Measurements from ENCODE around the gene ZNF408. TPM values are rescaled to one million over a fixed set of nuclear protein-coding genes. Genes with fewer than 3 reads are reported as not detected.

Gene ZNF408
- total and polyA plus RNA-seq, 2 of the 13 experiments (the other 11 are each of a cell fraction or from before 2014, with no cell fraction given) = 11.2 to 12.5 TPM

DNA sequence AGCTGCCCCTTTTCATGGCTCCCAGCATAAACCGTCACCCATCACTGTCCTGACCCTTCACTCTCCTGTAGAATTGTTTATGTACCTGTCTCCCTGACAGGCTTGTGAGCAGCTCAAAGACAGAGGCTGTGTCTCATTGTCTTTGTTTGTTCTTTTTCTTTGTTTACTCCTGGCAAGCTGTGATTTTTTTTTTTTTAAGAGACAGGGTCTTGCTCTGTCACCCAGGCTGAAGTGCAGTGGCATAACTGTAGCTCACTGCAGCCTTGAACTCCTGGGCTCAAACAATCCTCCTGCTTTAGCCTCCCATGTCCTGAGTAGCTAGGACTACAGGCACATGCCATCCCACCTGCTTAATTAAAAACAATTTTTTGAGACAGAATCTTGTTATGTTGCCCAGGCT is 10.1 kb upstream of the ZNF408 start (continued):
- TF ChIP-seq, protein P1, sequence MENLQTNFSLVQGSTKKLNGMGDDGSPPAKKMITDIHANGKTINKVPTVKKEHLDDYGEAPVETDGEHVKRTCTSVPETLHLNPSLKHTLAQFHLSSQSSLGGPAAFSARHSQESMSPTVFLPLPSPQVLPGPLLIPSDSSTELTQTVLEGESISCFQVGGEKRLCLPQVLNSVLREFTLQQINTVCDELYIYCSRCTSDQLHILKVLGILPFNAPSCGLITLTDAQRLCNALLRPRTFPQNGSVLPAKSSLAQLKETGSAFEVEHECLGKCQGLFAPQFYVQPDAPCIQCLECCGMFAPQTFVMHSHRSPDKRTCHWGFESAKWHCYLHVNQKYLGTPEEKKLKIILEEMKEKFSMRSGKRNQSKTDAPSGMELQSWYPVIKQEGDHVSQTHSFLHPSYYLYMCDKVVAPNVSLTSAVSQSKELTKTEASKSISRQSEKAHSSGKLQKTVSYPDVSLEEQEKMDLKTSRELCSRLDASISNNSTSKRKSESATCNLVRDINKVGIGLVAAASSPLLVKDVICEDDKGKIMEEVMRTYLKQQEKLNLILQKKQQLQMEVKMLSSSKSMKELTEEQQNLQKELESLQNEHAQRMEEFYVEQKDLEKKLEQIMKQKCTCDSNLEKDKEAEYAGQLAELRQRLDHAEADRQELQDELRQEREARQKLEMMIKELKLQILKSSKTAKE (CRISPR knock-in tag; IDR thresholded peaks at IDR 0.05; ENCODE audit: borderline replicate concordance) = 0 out of 2 replicates have a peak, but pooled peaks have one; percentile 26
- TF ChIP-seq ZMYM3 (CRISPR knock-in tag; IDR thresholded peaks at IDR 0.05) (peak; percentile 79), TBX3 (IDR thresholded peaks at IDR 0.05; ENCODE audit: borderline replicate concordance) (no peak), ZNF251 (CRISPR knock-in tag; IDR thresholded peaks at IDR 0.05) (no peak), ZFP90 (CRISPR knock-in tag; IDR thresholded peaks at IDR 0.05; ENCODE audit: borderline replicate concordance) (no peak), ZNF282 (IDR thresholded peaks at IDR 0.05; ENCODE audit: partially characterized antibody) (no peak), SOX5 (CRISPR knock-in tag; IDR thresholded peaks at IDR 0.05; ENCODE audit: borderline replicate concordance) (peak; percentile 84), CAMTA2 (CRISPR knock-in tag; IDR thresholded peaks at IDR 0.05; ENCODE audit: borderline replicate concordance) (no peak), TBX2 (CRISPR knock-in tag; IDR thresholded peaks at IDR 0.05; ENCODE audit: borderline replicate concordance) (peak; percentile 52; the same call in 1 of the 2 replicates), SOX6 (IDR thresholded peaks at IDR 0.05) (no peak), SOX6 (CRISPR knock-in tag; IDR thresholded peaks at IDR 0.05) (peak; percentile 88), FOXA3 (CRISPR knock-in tag; IDR thresholded peaks at IDR 0.05) (peak; percentile 69), ZNF292 (CRISPR knock-in tag; IDR thresholded peaks at IDR 0.05; ENCODE audit: borderline replicate concordance, low read depth) (0 out of 2 replicates have a peak, but pooled peaks have one; percentile 31), KMT2A (CRISPR knock-in tag; IDR thresholded peaks at IDR 0.05) (no peak), FOXA1 (IDR thresholded peaks at IDR 0.05) (peak; percentile 37; the same call in 1 of the 2 replicates), FOXA1 (CRISPR knock-in tag; IDR thresholded peaks at IDR 0.05) (0 out of 2 replicates have a peak, but pooled peaks have one; percentile 29), HDAC1 (CRISPR knock-in tag; IDR thresholded peaks at IDR 0.05) (peak; percentile 43; the same call in 1 of the 2 replicates), ZNF598 (CRISPR knock-in tag; IDR thresholded peaks at IDR 0.05; ENCODE audit: borderline replicate concordance) (no peak), ZMYM2 (CRISPR knock-in tag; IDR thresholded peaks at IDR 0.05) (0 out of 2 replicates have a peak, but pooled peaks have one; percentile 40), ZFYVE20 (CRISPR knock-in tag; IDR thresholded peaks at IDR 0.05; ENCODE audit: borderline replicate concordance, low read depth) (no peak)
- TF ChIP-seq, protein P2, sequence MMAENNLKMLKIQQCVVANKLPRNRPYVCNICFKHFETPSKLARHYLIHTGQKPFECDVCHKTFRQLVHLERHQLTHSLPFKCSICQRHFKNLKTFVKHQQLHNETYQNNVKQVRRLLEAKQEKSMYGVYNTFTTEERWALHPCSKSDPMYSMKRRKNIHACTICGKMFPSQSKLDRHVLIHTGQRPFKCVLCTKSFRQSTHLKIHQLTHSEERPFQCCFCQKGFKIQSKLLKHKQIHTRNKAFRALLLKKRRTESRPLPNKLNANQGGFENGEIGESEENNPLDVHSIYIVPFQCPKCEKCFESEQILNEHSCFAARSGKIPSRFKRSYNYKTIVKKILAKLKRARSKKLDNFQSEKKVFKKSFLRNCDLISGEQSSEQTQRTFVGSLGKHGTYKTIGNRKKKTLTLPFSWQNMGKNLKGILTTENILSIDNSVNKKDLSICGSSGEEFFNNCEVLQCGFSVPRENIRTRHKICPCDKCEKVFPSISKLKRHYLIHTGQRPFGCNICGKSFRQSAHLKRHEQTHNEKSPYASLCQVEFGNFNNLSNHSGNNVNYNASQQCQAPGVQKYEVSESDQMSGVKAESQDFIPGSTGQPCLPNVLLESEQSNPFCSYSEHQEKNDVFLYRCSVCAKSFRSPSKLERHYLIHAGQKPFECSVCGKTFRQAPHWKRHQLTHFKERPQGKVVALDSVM (CRISPR knock-in tag; IDR thresholded peaks at IDR 0.05) = peak; percentile 98
- TF ChIP-seq, protein P3, sequence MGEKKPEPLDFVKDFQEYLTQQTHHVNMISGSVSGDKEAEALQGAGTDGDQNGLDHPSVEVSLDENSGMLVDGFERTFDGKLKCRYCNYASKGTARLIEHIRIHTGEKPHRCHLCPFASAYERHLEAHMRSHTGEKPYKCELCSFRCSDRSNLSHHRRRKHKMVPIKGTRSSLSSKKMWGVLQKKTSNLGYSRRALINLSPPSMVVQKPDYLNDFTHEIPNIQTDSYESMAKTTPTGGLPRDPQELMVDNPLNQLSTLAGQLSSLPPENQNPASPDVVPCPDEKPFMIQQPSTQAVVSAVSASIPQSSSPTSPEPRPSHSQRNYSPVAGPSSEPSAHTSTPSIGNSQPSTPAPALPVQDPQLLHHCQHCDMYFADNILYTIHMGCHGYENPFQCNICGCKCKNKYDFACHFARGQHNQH (CRISPR knock-in tag; IDR thresholded peaks at IDR 0.05) = peak; percentile 86
- TF ChIP-seq, protein P4, sequence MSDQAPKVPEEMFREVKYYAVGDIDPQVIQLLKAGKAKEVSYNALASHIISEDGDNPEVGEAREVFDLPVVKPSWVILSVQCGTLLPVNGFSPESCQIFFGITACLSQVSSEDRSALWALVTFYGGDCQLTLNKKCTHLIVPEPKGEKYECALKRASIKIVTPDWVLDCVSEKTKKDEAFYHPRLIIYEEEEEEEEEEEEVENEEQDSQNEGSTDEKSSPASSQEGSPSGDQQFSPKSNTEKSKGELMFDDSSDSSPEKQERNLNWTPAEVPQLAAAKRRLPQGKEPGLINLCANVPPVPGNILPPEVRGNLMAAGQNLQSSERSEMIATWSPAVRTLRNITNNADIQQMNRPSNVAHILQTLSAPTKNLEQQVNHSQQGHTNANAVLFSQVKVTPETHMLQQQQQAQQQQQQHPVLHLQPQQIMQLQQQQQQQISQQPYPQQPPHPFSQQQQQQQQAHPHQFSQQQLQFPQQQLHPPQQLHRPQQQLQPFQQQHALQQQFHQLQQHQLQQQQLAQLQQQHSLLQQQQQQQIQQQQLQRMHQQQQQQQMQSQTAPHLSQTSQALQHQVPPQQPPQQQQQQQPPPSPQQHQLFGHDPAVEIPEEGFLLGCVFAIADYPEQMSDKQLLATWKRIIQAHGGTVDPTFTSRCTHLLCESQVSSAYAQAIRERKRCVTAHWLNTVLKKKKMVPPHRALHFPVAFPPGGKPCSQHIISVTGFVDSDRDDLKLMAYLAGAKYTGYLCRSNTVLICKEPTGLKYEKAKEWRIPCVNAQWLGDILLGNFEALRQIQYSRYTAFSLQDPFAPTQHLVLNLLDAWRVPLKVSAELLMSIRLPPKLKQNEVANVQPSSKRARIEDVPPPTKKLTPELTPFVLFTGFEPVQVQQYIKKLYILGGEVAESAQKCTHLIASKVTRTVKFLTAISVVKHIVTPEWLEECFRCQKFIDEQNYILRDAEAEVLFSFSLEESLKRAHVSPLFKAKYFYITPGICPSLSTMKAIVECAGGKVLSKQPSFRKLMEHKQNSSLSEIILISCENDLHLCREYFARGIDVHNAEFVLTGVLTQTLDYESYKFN (CRISPR knock-in tag; conservative IDR thresholded peaks at IDR 0.05) = peak; percentile 65
